SK-N-SH (cell line): ENCODE data around the gene ADPRHL1. TPM values are rescaled to one million over a fixed set of nuclear protein-coding genes. Genes with fewer than 3 reads are reported as not detected.

Experiments used
- CTCF ChIA-PET: fragments of 300-600, 350-600 bp; formaldehyde crosslinking; extraction: SDS; loops from one replicate; lab custom pipeline; 2021; lab: Yijun Ruan, JAX
- POLR2A ChIA-PET: fragments of 350-600 bp; sonication (Branson Sonifier 250); formaldehyde crosslinking; extraction: SDS; loops from one replicate; lab custom pipeline; 2020; ENCODE audit warnings: antibody characterized with exemption, inconsistent platforms; lab: Yijun Ruan, JAX
- DNase-seq: peaks from one replicate; pipeline ENCODE4 v3.0.0; 2012
- H2AFZ ChIP-seq: fragments of 200-600 bp; sonication (generic); 2 replicates; pipeline ENCODE4 v1.8.1; 2016; ENCODE audit warnings: antibody characterized with exemption, mild to moderate bottlenecking, low read depth
- H3F3A ChIP-seq: fragments of 200-600 bp; sonication (generic); replicated peaks from 2 replicates; pipeline ENCODE3; 2016; ENCODE audit warnings: antibody characterized with exemption, mild to moderate bottlenecking; ENCODE audit not compliant: insufficient read depth
- H3K27ac ChIP-seq, 2 experiments: fragments of 200-500 bp in 1 of 2; fragments of 200-600 bp in 1 of 2; sonication (Bioruptor generic) in 1 of 2; sonication (generic), shearing (Covaris generic) in 1 of 2; 2 replicates each; pipeline versions ENCODE4 v1.5.1 to v1.6.1; 2014 to 2016; ENCODE audit warnings: low read depth in 2 of 2, inconsistent platforms in 1 of 2, low read length in 1 of 2, mild to moderate bottlenecking in 1 of 2, mixed read lengths in 1 of 2
- H3K27me3 ChIP-seq: fragments of 200-600 bp; sonication (generic), shearing (Covaris generic); 2 replicates; pipeline ENCODE4 v1.6.1; 2016; ENCODE audit warnings: mixed run types; ENCODE audit not compliant: insufficient read depth
- H3K36me3 ChIP-seq, 2 experiments: fragments of 200-500 bp in 1 of 2; fragments of 200-600 bp in 1 of 2; sonication (Bioruptor generic) in 1 of 2; sonication (generic) in 1 of 2; replicated peaks in 1 of 2; 2 replicates each; pipeline versions ENCODE3 to v1.5.1; 2014 to 2016; ENCODE audit warnings: low read length in 1 of 2, mild to moderate bottlenecking in 1 of 2; ENCODE audit not compliant: insufficient read depth in 2 of 2, control insufficient read depth in 1 of 2
- H3K4me1 ChIP-seq, 2 experiments: fragments of 200-500 bp in 1 of 2; fragments of 200-600 bp in 1 of 2; sonication (Bioruptor generic) in 1 of 2; sonication (generic), shearing (Covaris generic) in 1 of 2; 2 replicates each; pipeline versions ENCODE4 v1.5.1 to v1.6.1; 2014 to 2016; ENCODE audit warnings: low read depth in 1 of 2, low read length in 1 of 2, mixed run types in 1 of 2; ENCODE audit not compliant: insufficient read depth in 2 of 2, control insufficient read depth in 1 of 2
- H3K4me2 ChIP-seq: fragments of 200-600 bp; sonication (generic), shearing (Covaris generic); 2 replicates; pipeline ENCODE4 v1.6.1; 2017; ENCODE audit warnings: mixed run types
- H3K4me3 ChIP-seq, 2 experiments: fragments of 200-500 bp in 1 of 2; fragments of 200-600 bp in 1 of 2; sonication (Bioruptor generic) in 1 of 2; sonication (generic), shearing (Covaris generic) in 1 of 2; 2 replicates each; pipeline versions ENCODE4 v1.5.1 to v1.8.1; 2014 to 2016; ENCODE audit warnings: low read depth in 2 of 2, inconsistent platforms in 1 of 2, low read length in 1 of 2, mild to moderate bottlenecking in 1 of 2, mixed read lengths in 1 of 2, moderate library complexity in 1 of 2
- H3K79me2 ChIP-seq: fragments of 200-600 bp; sonication (generic); 2 replicates; pipeline ENCODE4 v1.8.1; 2017; ENCODE audit warnings: mild to moderate bottlenecking; ENCODE audit not compliant: insufficient read depth
- H3K9ac ChIP-seq: fragments of 200-600 bp; sonication (generic); 2 replicates; pipeline ENCODE4 v1.6.1; 2017; ENCODE audit warnings: mixed run types
- H3K9me2 ChIP-seq: fragments of 200-600 bp; sonication (generic); 2 replicates; pipeline ENCODE4 v1.6.1; 2017; ENCODE audit warnings: mixed run types
- H3K9me3 ChIP-seq: fragments of 200-600 bp; sonication (generic); 2 replicates; pipeline ENCODE4 v1.6.1; 2017; ENCODE audit warnings: mixed run types, mild to moderate bottlenecking, moderate library complexity
- H4K20me1 ChIP-seq: fragments of 200-600 bp; sonication (generic); 2 replicates; pipeline ENCODE4 v1.6.1; 2017; ENCODE audit warnings: mild to moderate bottlenecking, mixed run types; ENCODE audit not compliant: insufficient read depth
- CHD2 ChIP-seq: fragments of 150-350 bp; IDR thresholded peaks from 2 replicates; pipeline ENCODE4 v1.6.1; 2018; ENCODE audit warnings: low read length; ENCODE audit not compliant: partially characterized antibody
- ELF1 ChIP-seq: IDR thresholded peaks from 2 replicates; pipeline ENCODE4 v1.4.0; 2012
- EP300 ChIP-seq, 2 experiments: IDR thresholded peaks; 2 replicates each; pipeline versions ENCODE4 v1.4.0 to v1.6.1; 2012; ENCODE audit warnings: borderline replicate concordance in 1 of 2, low read depth in 1 of 2, low read length in 1 of 2
- FOXJ3 ChIP-seq: sonication (generic); formaldehyde crosslinking; IDR thresholded peaks from 2 replicates; pipeline ENCODE4 v1.5.1; 2020; ENCODE audit warnings: mild to moderate bottlenecking, missing genetic modification reagents
- FOXM1 ChIP-seq: IDR thresholded peaks from 2 replicates; pipeline ENCODE4 v1.4.0; 2012; ENCODE audit warnings: low read depth, mild to moderate bottlenecking
- MEF2A ChIP-seq: IDR thresholded peaks from 2 replicates; pipeline ENCODE4 v1.4.0; 2012; ENCODE audit warnings: low read depth, borderline replicate concordance
- MXI1 ChIP-seq: IDR thresholded peaks from 2 replicates; pipeline ENCODE4 v1.6.1; 2012; ENCODE audit warnings: mild to moderate bottlenecking, low read depth, low read length, improper control_type of control experiment
- NFIC ChIP-seq: IDR thresholded peaks from 2 replicates; pipeline ENCODE4 v1.4.0; 2012; ENCODE audit warnings: borderline replicate concordance
- NRF1 ChIP-seq: IDR thresholded peaks from 2 replicates; pipeline ENCODE4 v1.6.1; 2012; ENCODE audit warnings: low read depth, mild to moderate bottlenecking, low read length
- POLR2AphosphoS5 ChIP-seq: IDR thresholded peaks from 2 replicates; pipeline ENCODE4 v1.6.1; 2012; ENCODE audit warnings: low read depth, low read length
- RAD21 ChIP-seq: IDR thresholded peaks from 2 replicates; pipeline ENCODE4 v1.6.1; 2012; ENCODE audit warnings: mild to moderate bottlenecking, low read length
- RCOR1 ChIP-seq: fragments of 150-350 bp; IDR thresholded peaks from 2 replicates; pipeline ENCODE4 v1.6.1; 2017; ENCODE audit warnings: antibody characterized with exemption, low read length
- RFX5 ChIP-seq: IDR thresholded peaks from 2 replicates; pipeline ENCODE4 v1.6.1; 2012; ENCODE audit warnings: mild to moderate bottlenecking, improper control_type of control experiment, low read length
- TEAD4 ChIP-seq: IDR thresholded peaks from 2 replicates; pipeline ENCODE4 v1.4.0; 2012; ENCODE audit warnings: mild to moderate bottlenecking, borderline replicate concordance; ENCODE audit not compliant: insufficient read depth
- WGBS: methylation state at CpG from one replicate; pipeline ENCODE4 v1.1.6; 2017; ENCODE audit warnings: low lambda C conversion rate; 5-methylcytosine and 5-hydroxymethylcytosine counted together
- polyA plus RNA-seq, 3 experiments: library from polyadenylated mRNA; depleted of rRNA; stranded (reverse); fragments of >200 nt; gene quantifications; 2 replicates each; pipeline ENCODE4 v1.2.3, GENCODE V29; 2012
- TF ChIP-seq, protein P1 (sequence below): IDR thresholded peaks from 2 replicates; pipeline ENCODE4 v1.4.0; 2012; ENCODE audit warnings: low read depth, borderline replicate concordance
- TF ChIP-seq, protein P2 (sequence below): IDR thresholded peaks from 2 replicates; pipeline ENCODE4 v1.6.1; 2012; ENCODE audit warnings: mild to moderate bottlenecking, low read depth, low read length, moderate library complexity
- TF ChIP-seq, protein P3 (sequence below): fragments of 150-350 bp; IDR thresholded peaks from 2 replicates; pipeline ENCODE4 v1.6.1; 2017; ENCODE audit warnings: antibody characterized with exemption, low read length, low read depth, borderline replicate concordance
- TF ChIP-seq, protein P4 (sequence below): IDR thresholded peaks from 2 replicates; pipeline ENCODE4; 2012
- TF ChIP-seq, protein P5 (sequence below): IDR thresholded peaks from 2 replicates; pipeline ENCODE4 v1.4.0; 2012; ENCODE audit warnings: low read depth

ADPRHL1 gene
- polyA plus RNA-seq, 1 of the 3 experiments (the other 2 are of a cell fraction) = 1.0 TPM

DNA sequence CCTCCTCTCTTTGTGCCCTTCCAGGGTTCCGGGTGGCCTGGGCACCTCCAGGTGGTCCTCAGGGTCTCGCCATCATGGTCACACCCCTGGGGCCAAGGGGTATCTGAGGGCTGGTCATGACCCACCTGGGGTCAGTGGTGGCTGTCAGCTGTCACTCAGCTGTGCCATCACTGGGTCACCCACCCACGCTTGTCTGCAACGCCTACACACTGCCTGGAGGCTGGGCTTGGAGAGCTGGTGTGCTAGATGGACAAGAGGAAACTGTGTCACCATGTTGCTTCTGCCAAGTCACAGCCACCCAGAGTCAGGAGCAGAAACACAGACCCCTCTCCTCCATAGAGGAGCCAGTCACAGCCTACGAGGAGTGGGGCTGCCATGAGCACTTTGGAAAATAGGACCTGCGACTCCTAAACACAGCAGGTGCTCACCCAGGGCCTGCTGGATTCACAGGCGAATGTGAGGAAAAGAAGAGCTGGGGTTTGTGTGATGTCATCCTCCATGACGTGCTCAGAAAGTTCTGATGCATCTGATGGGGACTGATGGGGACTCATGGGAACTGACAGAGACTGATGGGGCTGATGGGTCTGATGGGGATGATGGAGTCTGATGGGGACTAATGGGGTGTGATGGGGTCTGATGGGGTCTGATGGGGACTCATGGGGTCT lies 78.6 kb downstream of the ADPRHL1 start:
- H3K9me2 ChIP-seq = no peaks in the 10 kb centered on the region
- no peaks in the 10 kb centered on the region for H3F3A ChIP-seq
- no peak overlapping the region for H3K4me2 ChIP-seq
- no peaks in the 10 kb centered on the region for H3K4me1 ChIP-seq
- H4K20me1 ChIP-seq = no peaks in the 10 kb centered on the region
- no peaks in the 10 kb centered on the region for H3K36me3 ChIP-seq
- TF ChIP-seq NRF1 (no peak), RAD21 (no peak), RFX5 (no peak), MEF2A (no peak), TEAD4 (no peak), ELF1 (no peak), MXI1 (no peak), EP300 (IDR thresholded peaks at IDR 0.05; ENCODE audit: borderline replicate concordance in 1 of 2, low read depth in 1 of 2, low read length in 1 of 2) (no peak), FOXM1 (no peak)
- TF ChIP-seq, protein P1, sequence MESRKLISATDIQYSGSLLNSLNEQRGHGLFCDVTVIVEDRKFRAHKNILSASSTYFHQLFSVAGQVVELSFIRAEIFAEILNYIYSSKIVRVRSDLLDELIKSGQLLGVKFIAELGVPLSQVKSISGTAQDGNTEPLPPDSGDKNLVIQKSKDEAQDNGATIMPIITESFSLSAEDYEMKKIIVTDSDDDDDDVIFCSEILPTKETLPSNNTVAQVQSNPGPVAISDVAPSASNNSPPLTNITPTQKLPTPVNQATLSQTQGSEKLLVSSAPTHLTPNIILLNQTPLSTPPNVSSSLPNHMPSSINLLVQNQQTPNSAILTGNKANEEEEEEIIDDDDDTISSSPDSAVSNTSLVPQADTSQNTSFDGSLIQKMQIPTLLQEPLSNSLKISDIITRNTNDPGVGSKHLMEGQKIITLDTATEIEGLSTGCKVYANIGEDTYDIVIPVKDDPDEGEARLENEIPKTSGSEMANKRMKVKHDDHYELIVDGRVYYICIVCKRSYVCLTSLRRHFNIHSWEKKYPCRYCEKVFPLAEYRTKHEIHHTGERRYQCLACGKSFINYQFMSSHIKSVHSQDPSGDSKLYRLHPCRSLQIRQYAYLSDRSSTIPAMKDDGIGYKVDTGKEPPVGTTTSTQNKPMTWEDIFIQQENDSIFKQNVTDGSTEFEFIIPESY = no peak
- no peaks in the 10 kb centered on the region; the same call in 1 of the 2 replicates for H3K27me3 ChIP-seq
- H2AFZ ChIP-seq = no peak overlapping the region
- no peaks in the 10 kb centered on the region for H3K79me2 ChIP-seq
- 60% methylated on average over 6 of the region's 8 CpGs for WGBS
- H3K9me3 ChIP-seq = no peaks in the 10 kb centered on the region
- H3K9ac ChIP-seq = no peak overlapping the region
- ChIA-PET POLR2A (no interaction called here), CTCF (no interaction called here)
- H3K4me3 ChIP-seq = no peak overlapping the region
- peak; percentile 4 for DNase-seq
- H3K27ac ChIP-seq = no peak overlapping the region

DNA sequence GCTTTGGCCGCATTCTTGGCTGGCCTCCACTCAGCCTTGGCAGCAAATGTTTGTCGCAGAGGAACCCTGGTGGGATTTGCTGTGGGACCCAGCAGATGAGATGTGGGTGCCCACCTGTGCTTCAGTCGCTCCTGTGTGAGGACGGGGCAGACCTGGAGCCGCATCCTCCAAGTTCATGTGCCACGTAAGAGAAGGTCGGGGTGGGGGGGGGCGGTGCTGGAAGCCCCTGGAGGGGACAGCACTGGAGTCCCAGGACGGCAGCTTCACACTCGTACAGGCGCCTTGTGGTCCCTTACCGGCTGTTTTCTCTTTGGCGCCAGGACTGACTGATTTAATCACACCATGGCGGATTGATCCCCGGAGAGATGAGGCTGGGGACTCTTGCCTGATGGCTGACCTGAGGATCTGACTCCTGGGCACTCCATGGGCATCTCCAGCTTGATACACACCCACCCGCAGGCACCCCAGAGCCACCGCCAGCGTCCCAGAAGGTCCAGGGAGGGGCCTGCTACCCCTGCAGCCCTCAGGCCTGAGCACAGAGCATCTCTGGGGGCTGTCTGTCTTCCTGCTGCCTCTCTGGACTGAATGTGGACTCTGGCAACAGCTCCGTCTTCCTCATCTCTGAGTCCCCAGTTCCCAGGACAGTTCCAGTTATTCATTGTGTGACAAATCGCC lies 79.3 kb downstream of the ADPRHL1 start:
- no peaks in the 10 kb centered on the region; the same call in 1 of the 2 replicates for H3K27me3 ChIP-seq
- no peaks in the 10 kb centered on the region for H3K4me1 ChIP-seq
- ChIA-PET CTCF (no interaction called here), POLR2A (no interaction called here)
- H3K9me3 ChIP-seq = no peaks in the 10 kb centered on the region
- H3K79me2 ChIP-seq = no peaks in the 10 kb centered on the region
- 67% methylated on average over 15 of the region's 20 CpGs for WGBS
- no peak overlapping the region for H3K4me3 ChIP-seq
- no peaks in the 10 kb centered on the region for H3K36me3 ChIP-seq
- no peaks in the 10 kb centered on the region for H3F3A ChIP-seq
- H4K20me1 ChIP-seq = no peaks in the 10 kb centered on the region
- DNase-seq = no peak
- no peaks in the 10 kb centered on the region for H3K9me2 ChIP-seq
- no peak overlapping the region for H3K4me2 ChIP-seq
- H2AFZ ChIP-seq = no peak overlapping the region
- H3K9ac ChIP-seq = no peak overlapping the region
- H3K27ac ChIP-seq = no peak overlapping the region
- TF ChIP-seq FOXM1 (no peak), MXI1 (no peak), NFIC (no peak), CHD2 (no peak), POLR2AphosphoS5 (no peak), FOXJ3 (CRISPR knock-in tag) (no peak), RFX5 (no peak), NRF1 (no peak), RCOR1 (no peak)
- TF ChIP-seq, protein P2, sequence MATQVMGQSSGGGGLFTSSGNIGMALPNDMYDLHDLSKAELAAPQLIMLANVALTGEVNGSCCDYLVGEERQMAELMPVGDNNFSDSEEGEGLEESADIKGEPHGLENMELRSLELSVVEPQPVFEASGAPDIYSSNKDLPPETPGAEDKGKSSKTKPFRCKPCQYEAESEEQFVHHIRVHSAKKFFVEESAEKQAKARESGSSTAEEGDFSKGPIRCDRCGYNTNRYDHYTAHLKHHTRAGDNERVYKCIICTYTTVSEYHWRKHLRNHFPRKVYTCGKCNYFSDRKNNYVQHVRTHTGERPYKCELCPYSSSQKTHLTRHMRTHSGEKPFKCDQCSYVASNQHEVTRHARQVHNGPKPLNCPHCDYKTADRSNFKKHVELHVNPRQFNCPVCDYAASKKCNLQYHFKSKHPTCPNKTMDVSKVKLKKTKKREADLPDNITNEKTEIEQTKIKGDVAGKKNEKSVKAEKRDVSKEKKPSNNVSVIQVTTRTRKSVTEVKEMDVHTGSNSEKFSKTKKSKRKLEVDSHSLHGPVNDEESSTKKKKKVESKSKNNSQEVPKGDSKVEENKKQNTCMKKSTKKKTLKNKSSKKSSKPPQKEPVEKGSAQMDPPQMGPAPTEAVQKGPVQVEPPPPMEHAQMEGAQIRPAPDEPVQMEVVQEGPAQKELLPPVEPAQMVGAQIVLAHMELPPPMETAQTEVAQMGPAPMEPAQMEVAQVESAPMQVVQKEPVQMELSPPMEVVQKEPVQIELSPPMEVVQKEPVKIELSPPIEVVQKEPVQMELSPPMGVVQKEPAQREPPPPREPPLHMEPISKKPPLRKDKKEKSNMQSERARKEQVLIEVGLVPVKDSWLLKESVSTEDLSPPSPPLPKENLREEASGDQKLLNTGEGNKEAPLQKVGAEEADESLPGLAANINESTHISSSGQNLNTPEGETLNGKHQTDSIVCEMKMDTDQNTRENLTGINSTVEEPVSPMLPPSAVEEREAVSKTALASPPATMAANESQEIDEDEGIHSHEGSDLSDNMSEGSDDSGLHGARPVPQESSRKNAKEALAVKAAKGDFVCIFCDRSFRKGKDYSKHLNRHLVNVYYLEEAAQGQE = no peak
- TF ChIP-seq, protein P3, sequence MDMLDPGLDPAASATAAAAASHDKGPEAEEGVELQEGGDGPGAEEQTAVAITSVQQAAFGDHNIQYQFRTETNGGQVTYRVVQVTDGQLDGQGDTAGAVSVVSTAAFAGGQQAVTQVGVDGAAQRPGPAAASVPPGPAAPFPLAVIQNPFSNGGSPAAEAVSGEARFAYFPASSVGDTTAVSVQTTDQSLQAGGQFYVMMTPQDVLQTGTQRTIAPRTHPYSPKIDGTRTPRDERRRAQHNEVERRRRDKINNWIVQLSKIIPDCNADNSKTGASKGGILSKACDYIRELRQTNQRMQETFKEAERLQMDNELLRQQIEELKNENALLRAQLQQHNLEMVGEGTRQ = no peak
- TF ChIP-seq, protein P4, sequence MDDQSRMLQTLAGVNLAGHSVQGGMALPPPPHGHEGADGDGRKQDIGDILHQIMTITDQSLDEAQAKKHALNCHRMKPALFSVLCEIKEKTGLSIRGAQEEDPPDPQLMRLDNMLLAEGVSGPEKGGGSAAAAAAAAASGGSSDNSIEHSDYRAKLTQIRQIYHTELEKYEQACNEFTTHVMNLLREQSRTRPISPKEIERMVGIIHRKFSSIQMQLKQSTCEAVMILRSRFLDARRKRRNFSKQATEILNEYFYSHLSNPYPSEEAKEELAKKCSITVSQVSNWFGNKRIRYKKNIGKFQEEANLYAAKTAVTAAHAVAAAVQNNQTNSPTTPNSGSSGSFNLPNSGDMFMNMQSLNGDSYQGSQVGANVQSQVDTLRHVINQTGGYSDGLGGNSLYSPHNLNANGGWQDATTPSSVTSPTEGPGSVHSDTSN = no peak
- TF ChIP-seq, protein P5, sequence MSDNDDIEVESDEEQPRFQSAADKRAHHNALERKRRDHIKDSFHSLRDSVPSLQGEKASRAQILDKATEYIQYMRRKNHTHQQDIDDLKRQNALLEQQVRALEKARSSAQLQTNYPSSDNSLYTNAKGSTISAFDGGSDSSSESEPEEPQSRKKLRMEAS = no peak
